Stomach smooth muscle (tissue), 2 donors: ENCODE data around the gene GADD45A.

Source experiments
- H3K27ac ChIP-seq: one replicate; pipeline ENCODE4 v1.7.0; 2013; ENCODE audit warnings: mild to moderate bottlenecking, low read length, inconsistent platforms
- H3K27me3 ChIP-seq, 2 donors: one replicate each; pipeline ENCODE4 v1.7.0; 2013; ENCODE audit warnings: low read length in 2 of 2; ENCODE audit not compliant: insufficient read depth in 2 of 2, control insufficient read depth in 1 of 2
- H3K36me3 ChIP-seq, 2 donors: one replicate each; pipeline ENCODE4 v1.7.0; 2013; ENCODE audit warnings: low read length in 2 of 2; ENCODE audit not compliant: control insufficient read depth in 2 of 2, insufficient read depth in 2 of 2
- H3K4me1 ChIP-seq: one replicate; pipeline ENCODE4 v1.7.0; 2013; ENCODE audit warnings: low read length; ENCODE audit not compliant: control insufficient read depth, insufficient read depth
- H3K4me3 ChIP-seq, 2 donors: one replicate each; pipeline ENCODE4 v1.7.0; 2013; ENCODE audit warnings: low read length in 2 of 2
- H3K9ac ChIP-seq, 2 donors: one replicate each; pipeline ENCODE4 v1.7.0; 2013; ENCODE audit warnings: low read length in 2 of 2, mild to moderate bottlenecking in 1 of 2
- H3K9me3 ChIP-seq, 2 donors: one replicate each; pipeline ENCODE4 v1.7.0; 2013; ENCODE audit warnings: low read length in 2 of 2; ENCODE audit not compliant: control insufficient read depth in 2 of 2
- donor health status: healthy.
- donor health status: Pancreatic carcinoma.

The GADD45A gene

GRCh38 chr1:67705735-67706453, 20.9 kb downstream of the GADD45A start:
- no peaks in the 10 kb centered on the region for H3K9me3 ChIP-seq
- H3K4me1 ChIP-seq, result peaks cover 8% of the 10 kb centered on the region
- no peak overlapping the region for H3K4me3 ChIP-seq
- no peak overlapping the region for H3K9ac ChIP-seq
- H3K36me3 ChIP-seq, result peaks cover 7 to 21% of the 10 kb centered on the region in 2 donors
- no peak overlapping the region for H3K27ac ChIP-seq
- H3K27me3 ChIP-seq, result no peaks in the 10 kb centered on the region

DNA sequence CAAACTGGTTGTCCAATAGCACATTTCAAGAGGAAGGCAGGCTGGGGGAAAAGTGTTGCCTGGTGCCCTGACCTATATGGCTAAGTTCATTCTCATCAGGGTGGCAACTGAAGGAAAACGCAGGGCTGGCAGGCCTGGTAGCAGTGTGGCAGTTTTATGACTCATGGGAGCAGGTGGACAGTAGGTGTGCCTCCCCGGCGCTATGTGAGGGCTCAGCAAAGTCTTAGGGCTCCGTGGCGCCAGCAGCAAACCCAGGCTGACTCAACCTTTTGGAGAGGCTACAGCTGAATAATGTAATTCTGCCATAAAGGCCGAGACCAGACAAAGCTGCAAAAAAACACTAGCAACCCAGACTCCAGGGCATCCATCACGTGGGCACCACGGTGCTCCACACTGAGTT, 23.6 kb downstream of the GADD45A start:
- peaks cover 13% of the 10 kb centered on the region for H3K4me1 ChIP-seq

GRCh38 chr1:67710417-67710816, 25.4 kb downstream of the GADD45A start:
- Histone ChIP-seq H3K4me1 (peaks cover 23% of the 10 kb centered on the region), H3K9me3 (no peaks in the 10 kb centered on the region), H3K27ac (no peak overlapping the region), H3K27me3 (no peaks in the 10 kb centered on the region), H3K4me3 (no peak overlapping the region), H3K9ac (no peak overlapping the region), H3K36me3 (peaks cover 0 to 6% of the 10 kb centered on the region in 2 donors)

More for the DNA sequence above, 23.6 kb downstream of the GADD45A start:
- H3K4me3 ChIP-seq, result no peak overlapping the region
- H3K9ac ChIP-seq, result no peak overlapping the region
- H3K9me3 ChIP-seq, result no peaks in the 10 kb centered on the region
- no peaks in the 10 kb centered on the region for H3K27me3 ChIP-seq
- peaks cover 4 to 21% of the 10 kb centered on the region in 2 donors for H3K36me3 ChIP-seq
- H3K27ac ChIP-seq, result no peak overlapping the region

GRCh38 chr1:67711158-67711854, 26.3 kb downstream of the GADD45A start:
- no peaks in the 10 kb centered on the region for H3K27me3 ChIP-seq
- no peak overlapping the region for H3K9ac ChIP-seq
- no peak overlapping the region for H3K4me3 ChIP-seq
- peaks cover 0 to 2% of the 10 kb centered on the region in 2 donors for H3K36me3 ChIP-seq
- peaks cover 22% of the 10 kb centered on the region for H3K4me1 ChIP-seq
- H3K9me3 ChIP-seq, result no peaks in the 10 kb centered on the region
- no peak overlapping the region for H3K27ac ChIP-seq

DNA sequence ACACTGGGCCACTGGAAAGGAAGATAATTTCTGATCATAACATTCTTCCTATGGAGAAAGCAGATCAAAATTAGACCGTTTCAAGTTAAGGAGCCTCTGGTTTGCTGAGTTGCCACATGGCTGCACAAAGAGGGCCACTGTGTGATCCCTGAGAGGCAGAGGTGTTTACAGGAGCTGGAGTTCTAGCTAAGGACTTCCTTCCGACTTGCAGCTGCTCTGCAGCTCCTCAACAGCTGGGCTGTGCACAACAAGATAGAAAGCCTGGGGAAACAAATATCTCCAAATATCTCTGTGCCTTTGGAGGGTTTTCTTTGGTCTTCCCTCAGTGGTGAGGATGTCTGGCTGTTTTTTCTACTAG, 26.8 kb downstream of the GADD45A start:
- H3K36me3 ChIP-seq, result peaks cover 0 to 2% of the 10 kb centered on the region in 2 donors
- no peak overlapping the region for H3K27ac ChIP-seq
- H3K9ac ChIP-seq, result no peak overlapping the region

DNA sequence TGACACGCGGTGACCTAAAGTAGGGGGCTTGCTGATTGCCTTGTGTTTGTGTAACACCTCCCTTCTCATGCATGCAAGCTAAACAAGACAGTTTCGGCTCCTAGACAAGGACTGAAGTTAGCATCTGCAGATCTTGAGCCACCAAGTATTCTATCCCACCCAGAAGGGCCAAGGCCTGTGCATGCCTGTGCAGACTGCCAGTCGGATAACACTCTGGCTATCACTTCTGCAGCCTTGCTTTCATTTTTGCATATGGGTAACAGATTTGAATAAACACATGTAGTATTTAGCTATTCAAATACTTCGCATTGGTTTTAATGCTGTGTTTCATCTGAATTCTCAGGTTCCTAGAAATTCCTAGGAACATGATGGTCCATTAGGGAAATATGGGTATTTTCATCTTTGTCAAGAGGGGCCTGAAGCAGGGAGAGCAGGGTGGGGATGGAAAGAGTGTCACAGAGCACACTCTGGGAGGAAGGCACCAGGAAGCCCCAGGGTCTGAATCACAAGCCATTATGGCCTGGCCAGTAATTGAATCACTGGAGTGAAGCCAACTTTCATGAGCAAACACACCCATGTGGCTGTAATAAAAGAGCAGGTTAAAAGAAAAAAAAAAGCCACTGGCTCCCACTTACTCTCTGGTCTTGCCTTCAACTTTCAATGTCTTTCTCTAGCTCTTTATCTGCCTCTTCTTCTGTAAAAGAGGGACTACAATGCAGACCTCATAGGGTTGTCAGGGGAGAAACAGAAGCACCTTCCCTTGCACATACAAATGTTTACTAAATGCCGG, 28.3 kb downstream of the GADD45A start:
- H3K9ac ChIP-seq, result no peak overlapping the region

More for the DNA sequence above, 26.8 kb downstream of the GADD45A start:
- H3K4me3 ChIP-seq, result no peak overlapping the region
- peaks cover 25% of the 10 kb centered on the region for H3K4me1 ChIP-seq
- no peaks in the 10 kb centered on the region for H3K27me3 ChIP-seq
- no peaks in the 10 kb centered on the region for H3K9me3 ChIP-seq

GRCh38 chr1:67715819-67716218, 30.8 kb downstream of the GADD45A start:
- Histone ChIP-seq H3K4me3 (no peak overlapping the region), H3K9ac (no peak overlapping the region), H3K9me3 (no peaks in the 10 kb centered on the region), H3K36me3 (no peaks in the 10 kb centered on the region), H3K4me1 (peaks cover 23% of the 10 kb centered on the region), H3K27ac (no peak overlapping the region), H3K27me3 (no peaks in the 10 kb centered on the region)

More for the DNA sequence above, 28.3 kb downstream of the GADD45A start:
- Histone ChIP-seq H3K4me3 (no peak overlapping the region), H3K27ac (no peak overlapping the region), H3K36me3 (no peaks in the 10 kb centered on the region), H3K9me3 (no peaks in the 10 kb centered on the region), H3K4me1 (peaks cover 28% of the 10 kb centered on the region), H3K27me3 (no peaks in the 10 kb centered on the region)

GRCh38 chr1:67716800-67717199, 31.8 kb downstream of the GADD45A start:
- H3K27ac ChIP-seq, result no peak overlapping the region
- H3K36me3 ChIP-seq, result no peaks in the 10 kb centered on the region
- H3K4me3 ChIP-seq, result no peak overlapping the region
- no peaks in the 10 kb centered on the region for H3K9me3 ChIP-seq
- H3K9ac ChIP-seq, result no peak overlapping the region
- H3K27me3 ChIP-seq, result no peaks in the 10 kb centered on the region
- peaks cover 22% of the 10 kb centered on the region for H3K4me1 ChIP-seq

- no peak overlapping the region for H3K4me3 ChIP-seq
- peaks cover 28% of the 10 kb centered on the region for H3K4me1 ChIP-seq
These were observed 32.9 kb downstream of the GADD45A start for GRCh38 chr1:67717876-67718275.

GRCh38 chr1:67719329-67720196, 34.6 kb downstream of the GADD45A start:
- H3K27me3 ChIP-seq, result no peaks in the 10 kb centered on the region
- H3K4me1 ChIP-seq, result peaks cover 26% of the 10 kb centered on the region
- H3K27ac ChIP-seq, result no peak overlapping the region

More at GRCh38 chr1:67717876-67718275, 32.9 kb downstream of the GADD45A start:
- Histone ChIP-seq H3K27ac (no peak overlapping the region), H3K9me3 (no peaks in the 10 kb centered on the region), H3K27me3 (no peaks in the 10 kb centered on the region), H3K9ac (no peak overlapping the region), H3K36me3 (no peaks in the 10 kb centered on the region)

More at GRCh38 chr1:67719329-67720196, 34.6 kb downstream of the GADD45A start:
- no peaks in the 10 kb centered on the region for H3K9me3 ChIP-seq
- no peaks in the 10 kb centered on the region for H3K36me3 ChIP-seq
- no peak overlapping the region for H3K9ac ChIP-seq
- H3K4me3 ChIP-seq, result no peak overlapping the region
